ENCODE data around the gene CERS6.

Gene CERS6

DNA sequence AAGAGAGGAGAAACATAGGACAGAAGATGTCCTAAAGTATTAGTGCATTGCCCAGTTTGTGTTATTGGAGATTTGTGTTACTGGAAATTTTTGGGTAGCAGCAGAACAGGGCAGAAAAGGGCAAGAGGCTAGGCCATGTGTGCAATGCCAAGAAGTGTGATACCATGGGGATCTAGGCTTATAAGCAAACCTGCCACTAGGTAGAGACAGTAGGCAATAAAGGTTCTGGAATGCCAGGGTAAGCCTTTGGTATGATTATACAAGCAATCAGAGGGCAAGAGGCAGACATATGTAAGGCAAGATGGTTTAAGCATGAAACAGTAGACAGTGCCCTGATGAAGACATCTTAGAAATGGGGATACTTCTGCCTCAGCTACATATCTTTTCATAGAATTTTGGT is 12.3 kb upstream of the CERS6 start:
- DNase-seq (ENCODE audit: low read depth), result no peak

DNA sequence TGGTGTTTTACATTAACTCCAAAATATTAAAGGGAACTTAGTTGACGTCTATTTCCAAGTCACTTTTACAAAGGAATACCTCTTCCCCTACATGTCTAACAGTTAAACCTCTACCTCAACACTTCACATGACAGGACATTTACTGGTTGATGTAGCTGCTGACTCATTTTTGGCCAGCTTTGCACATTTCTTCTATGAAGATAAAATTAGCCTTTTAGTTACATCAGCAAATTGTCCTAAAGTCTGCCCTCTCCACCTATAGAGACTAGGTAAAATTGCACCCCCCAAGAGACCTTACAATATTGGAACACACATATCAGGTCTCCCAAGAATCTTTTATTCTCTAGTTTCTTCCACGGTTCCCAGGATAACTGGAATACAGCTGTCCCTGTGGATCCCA is 10.1 kb upstream of the CERS6 start:
- no peak for DNase-seq (ENCODE audit: low read depth)

DNA sequence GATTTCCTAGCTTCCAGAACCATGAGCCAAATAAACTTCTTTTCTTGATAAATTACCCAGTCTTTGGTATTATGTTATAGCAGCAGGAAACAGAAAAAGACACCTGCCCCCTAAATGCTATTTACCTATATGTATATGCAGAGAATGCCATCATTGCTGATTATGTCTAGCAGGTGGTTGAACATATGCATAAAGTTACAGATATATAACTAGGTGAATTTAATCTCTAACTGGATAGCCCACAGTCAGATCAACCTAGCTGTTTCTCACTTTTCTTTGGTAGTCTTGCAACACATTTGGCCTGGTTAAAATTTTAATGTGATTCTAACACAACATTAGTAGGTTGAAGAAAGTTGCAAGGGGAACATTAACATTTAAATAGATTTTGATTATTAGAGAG is 7.1 kb upstream of the CERS6 start:
- DNase-seq (ENCODE audit: low read depth), result no peak

DNA sequence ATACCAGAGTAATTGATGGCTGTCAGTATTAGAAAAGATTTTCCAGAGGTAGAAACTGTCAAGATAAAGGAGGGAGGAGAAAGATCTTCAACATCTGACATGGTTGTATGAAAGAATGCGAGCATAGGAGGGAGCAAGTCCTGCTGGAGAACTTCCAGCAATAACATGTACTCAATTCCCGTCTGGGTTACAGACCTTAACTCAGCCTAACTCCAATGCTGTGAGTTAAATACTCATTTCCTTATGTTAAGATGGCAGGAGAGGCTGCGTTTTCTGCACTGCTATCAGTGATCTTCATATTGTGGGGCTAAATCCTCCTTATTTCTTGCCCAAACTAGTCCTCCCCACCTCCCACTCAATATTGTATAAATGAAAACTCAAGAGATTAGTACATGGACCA is 6.7 kb upstream of the CERS6 start:
- DNase-seq (ENCODE audit: low read depth), result no peak

DNA sequence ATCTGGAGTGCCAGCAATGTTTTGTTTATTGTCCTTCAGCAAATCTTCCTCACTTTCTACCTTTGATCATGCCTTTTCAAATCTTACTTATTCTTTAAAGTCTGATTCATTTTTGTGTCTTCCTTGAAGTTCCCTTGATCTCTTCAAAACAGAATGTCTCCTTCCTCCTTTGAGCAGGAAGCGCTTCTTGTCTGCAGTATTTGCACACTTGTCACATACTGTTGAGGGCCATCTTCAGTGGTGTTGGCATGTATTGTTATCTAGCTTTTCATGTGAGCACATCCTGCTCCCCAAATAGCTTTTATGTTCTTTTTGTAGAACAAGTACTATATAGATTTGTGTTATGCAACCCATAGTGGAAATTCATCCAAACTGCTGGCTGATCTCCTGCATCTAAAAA is 5.9 kb upstream of the CERS6 start:
- no peak for DNase-seq (ENCODE audit: low read depth)

DNA sequence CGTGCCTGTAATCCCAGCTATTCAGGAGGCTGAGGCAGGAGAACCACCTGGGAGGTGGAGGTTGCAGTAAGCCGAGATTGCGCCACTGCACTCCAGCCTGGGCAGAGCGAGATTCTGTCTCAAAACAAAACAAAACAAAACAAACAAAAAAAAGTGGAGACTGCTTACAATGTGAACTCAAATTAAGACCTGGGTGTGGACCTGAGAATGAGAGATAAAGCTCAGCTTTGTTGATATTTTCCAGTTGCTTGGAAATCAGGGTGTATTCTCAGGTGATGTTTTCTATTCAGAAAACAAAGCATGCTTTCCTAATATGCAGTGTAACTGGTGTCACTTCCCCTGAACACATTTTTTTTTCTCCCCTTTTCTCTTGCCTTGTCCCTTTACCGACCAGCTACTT is 5.3 kb upstream of the CERS6 start:
- no peak for DNase-seq (ENCODE audit: low read depth)

DNA sequence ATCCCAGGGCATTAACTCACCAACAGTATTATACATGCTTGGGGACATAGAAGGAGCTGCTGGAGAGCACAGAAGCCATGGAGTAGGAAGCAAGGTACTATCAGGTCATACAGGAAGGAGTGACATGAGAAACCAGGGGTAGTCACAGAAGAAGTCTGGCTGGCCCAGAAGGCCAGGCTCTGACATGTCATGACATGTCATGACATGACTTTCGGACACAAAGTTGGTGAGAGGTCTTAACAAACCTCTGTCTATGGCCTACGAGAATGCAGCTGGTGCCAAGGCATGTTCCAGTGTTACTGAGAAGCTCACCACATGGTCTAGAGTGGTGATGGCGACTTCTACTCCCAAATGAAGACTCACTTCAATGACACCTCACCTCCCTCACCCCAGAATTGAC is 3.3 kb upstream of the CERS6 start:
- no peak for DNase-seq (ENCODE audit: low read depth)

DNA sequence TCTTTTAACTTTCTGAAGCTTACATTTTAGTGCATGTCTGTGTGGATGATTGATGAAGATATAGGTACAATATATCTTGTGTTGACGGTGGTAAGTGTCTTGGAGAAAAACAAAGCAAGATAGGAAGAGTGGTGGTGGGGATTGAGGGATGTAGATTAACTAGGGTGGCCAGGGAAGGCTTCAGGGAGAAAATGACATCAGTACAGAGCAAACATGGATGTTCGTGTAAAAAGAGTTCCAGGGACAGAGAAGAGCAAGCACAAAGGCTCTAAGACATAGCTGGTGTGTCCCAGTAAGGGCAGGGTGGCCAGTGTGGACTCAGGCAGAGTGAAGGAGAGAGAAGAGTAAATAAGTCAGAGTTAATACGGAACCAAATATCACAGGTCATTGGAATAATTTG is 2.7 kb upstream of the CERS6 start:
- no peak for DNase-seq (ENCODE audit: low read depth)

DNA sequence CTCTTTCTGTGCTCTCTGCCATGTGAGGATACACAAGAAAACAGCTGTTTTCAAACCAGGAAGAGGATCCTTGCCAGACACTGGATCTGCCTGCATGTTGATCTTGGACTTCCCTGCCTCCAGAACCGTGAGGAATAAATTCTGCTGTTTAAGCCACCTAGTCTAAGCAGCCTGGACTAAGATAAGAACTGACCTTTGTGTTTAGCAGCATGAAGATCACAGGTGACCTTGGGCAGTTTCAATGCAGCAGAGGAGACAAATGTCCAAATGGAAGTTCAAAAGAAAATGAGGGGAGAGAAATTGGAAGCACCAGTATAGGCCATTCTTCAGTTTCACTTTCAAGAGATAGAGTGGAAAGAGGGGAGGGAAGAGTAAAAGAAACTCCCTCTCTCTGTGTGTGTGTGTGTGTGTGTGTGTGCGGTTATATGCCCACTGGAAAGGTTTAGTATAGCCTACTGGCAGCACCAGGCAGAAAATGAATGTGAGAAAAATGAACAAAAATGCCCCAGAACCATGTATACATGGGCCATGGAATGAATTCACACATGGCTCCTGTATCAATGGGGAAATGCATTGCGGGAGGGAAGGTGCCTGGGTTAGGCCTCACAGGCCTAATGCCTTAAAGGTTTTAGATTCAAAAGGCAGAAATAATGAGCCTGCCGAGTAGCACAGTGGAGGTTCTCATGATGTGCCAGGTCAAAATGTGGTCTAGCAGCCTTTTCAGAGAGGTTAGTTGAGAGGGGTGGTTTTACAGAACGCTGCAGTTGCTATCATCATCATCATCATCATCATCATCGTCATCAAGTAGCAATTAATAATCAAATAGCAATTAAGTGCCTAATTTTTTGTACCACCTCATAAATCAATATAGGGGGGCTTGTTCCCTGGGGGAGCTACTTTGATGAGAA is 1.1 kb upstream of the CERS6 start:
- no peak for DNase-seq (ENCODE audit: low read depth)

DNA sequence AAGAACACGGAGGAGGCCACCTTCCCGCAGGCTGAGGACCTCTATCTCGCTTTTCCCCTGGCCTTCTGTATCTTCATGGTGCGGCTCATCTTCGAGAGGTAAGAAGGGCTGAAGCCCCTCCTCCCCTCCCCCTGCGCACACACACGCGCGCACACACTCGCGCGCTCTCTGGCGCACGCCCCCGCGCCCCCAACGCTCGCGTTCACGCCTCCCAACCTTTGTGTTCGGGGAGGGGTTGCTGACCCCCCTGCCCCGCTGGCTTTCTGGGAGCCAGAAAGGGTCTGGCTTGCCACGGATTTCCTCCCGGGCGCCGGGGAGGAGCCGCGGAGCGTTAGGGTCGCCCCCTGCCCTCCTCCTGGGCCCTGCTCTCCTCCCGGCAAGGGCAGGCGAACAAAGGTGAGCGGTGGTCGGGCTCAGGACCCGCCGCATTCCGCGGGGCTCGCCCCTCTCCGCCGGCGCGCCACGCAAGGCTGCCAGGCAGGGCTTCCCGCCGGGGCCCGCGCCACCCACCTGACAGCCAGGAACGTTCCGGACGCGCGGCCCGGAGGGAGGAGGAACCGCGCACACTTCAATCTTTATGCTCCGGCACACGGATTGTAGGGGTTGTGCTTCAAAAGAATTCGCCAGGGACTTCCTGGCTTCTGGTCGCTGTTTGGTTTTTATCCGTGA is 583 bp downstream of the CERS6 start:
- DNase-seq (ENCODE audit: low read depth), result no peak

DNA sequence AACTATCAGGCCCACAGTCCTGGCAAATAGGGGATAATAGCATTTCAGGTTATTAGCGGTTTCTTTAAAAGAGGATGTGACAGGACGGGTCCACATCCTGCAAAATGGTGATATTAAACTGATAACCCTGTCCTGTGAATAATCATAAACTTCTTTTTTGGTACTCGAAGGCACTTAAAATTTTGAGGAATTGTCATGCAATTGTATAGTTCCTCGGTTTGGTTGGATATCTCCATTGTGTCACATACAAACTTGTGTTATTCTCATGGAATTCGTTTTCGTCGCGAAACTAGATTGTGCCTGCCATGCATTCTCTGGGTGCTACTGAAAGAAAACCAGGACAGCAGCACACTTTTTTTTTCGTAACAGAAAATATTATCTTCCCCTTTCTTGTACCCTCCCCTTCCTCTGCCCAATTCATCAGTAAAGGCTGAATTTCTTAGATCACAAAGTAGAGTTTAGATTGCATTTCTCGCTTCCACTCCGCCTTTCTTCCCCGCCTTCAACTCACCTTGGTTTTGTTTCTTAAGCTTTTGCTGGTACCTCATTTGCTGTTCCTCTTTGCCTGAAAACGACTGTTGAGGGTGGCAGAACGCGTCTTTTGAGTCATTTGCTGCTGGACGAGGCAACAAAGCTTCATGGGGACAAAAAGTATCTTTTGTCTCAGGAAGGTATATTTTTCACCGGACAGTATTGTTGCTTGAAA is 1.3 kb downstream of the CERS6 start:
- DNase-seq (ENCODE audit: low read depth), result no peak

DNA sequence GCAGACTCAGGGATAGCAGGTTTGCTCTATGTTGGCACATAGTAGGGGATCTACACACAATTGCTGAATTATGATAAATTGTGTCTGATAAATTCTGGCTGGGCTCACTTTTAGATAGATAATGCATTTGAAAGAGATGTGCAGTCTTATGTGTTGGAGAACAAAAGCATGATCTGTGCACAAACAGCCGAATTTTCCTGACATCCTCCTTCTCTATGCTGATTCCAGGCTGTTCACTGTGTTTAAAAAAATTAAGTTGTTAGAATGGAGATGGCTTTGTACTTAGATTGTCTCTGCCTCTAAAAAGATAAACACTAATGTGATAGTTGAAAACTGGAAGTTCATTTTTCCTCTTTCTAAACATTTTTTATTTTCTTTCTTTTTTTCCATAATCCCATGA is 2.1 kb downstream of the CERS6 start:
- DNase-seq (ENCODE audit: low read depth), result no peak

DNA sequence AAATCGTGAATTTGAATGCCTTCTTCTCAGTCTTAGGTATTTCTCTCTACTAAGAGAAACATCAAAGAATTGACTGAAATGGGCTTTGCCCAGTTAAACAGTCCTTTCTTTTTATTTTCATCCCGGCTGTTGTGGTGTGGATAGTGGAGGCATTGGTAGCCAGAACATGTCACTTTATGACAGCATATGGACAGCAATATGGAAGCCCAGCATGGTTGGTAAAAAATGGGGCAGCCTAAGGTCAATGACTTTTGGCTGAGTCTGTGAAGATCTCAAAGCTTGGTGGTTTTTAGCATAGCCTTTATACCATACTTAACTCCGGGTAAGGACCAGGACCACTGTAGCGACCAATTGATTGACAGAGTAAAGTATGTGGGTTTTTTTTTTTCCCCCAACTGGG is 3.2 kb downstream of the CERS6 start:
- no peak for DNase-seq (ENCODE audit: low read depth)

DNA sequence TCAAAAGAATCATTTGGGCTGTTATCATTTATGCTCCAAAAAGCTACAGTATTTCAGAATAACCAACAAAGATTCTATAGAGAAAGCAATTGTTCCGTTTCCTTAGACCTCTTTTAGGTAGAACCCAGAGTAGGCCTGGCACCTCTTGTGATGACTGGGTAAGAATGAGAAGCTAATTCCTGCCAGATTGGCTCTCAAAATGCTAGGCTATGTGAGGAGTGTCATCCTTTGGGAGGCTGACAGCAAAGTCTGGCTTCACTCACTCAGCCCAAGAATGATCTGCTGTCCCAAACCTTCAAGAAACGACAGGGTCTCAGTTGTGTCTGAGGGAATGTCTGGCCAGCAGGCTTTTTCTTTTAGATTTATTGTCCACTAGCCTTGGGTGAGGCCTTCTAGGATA is 4.5 kb downstream of the CERS6 start:
- no peak for DNase-seq (ENCODE audit: low read depth)

DNA sequence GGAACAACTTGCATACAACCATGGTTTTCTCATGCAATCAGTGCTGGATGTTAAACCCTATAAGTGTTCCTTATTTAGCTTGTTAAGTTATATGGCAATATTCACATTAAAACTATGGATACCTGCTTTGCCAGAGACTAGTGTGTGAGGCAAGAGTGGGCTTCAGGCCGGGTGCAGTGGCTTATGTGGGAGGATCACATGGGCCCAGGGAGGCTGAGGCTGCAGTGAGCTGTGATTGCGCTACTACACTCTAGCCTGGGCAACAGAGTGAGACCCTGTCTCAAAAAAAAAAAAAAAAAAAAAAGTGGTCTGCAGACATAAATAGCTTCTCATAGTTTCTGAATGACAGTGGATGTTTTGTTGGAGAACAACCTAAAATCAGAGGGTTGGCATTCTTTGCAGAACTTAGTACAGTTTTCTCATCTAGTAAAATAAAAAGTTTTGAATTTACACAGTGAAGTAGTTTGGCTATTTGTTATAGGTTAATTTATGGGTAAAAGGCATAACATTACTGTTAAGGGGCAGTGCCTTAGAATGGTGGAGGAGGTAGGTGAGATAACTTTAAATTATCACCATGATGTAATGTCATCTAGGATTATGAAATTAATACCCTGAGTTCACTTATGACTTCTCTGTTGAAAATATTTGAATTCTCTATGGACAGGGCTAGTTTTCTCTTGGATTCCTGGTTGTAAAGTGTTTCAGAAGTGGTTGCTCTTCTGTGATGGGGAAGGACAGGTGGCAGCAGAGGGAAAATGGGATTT is 5.3 kb downstream of the CERS6 start:
- DNase-seq (ENCODE audit: low read depth), result no peak

DNA sequence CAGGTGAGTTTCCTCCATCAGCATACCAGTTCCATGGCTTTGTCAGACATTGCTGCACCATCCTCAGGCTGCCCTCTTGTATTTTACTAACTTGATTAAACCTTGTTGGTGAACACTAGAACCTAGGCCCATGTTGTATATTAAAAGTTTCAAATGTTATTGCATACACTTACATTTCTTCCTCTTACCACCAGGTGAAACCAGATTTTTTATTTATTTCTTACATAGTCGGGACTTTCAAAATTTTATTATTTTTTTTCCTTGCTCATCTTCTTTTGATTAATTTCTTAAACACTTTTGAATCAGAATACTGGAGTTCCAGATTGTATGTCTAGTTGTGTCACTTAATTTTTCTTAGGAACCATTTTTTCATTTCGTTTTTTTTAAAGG is 5.9 kb downstream of the CERS6 start:
- DNase-seq (ENCODE audit: low read depth), result no peak

DNA sequence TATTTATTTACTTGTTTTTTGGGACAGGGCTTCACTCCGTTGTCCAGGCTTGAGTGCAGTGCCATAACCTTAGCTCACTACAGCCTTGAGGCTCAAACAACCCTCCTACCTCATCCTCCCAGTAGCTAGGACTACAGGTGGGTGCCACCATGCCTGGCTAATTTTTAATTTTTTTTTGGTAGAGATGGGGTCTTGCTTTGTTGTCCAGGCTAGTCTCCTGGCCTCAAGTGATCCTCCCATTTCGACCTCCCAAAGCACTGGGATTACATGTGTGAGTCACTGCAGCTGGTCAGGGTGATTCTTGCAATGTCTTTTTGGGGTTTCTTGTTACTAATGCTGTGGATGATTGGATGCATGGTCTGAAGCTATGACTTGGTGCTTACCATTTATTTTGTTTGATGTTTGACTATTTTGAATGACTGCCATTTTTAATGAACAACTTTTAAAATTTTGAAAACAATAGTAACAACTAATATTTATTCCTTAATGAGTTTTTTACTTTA is 6.5 kb downstream of the CERS6 start:
- DNase-seq (ENCODE audit: low read depth), result no peak

DNA sequence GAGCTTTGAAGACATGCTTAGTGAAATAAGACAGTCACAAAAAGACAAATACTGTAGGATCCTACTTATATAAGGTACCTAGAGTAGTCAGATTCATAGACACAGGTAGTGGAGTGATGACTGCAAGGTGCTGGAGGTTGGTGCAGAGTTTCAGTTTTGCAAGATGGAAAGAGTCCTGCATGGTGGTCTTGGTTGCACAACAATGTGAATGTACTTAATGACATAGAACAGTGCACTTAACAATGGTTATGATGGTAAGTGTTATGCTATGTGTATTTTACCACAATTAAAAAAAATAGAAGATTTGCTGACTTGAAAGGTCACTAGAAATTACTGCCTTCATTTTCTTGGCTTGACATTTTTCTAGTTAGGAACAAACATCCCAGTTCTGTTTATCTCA is 9.5 kb downstream of the CERS6 start:
- no peak for DNase-seq (ENCODE audit: low read depth)

DNA sequence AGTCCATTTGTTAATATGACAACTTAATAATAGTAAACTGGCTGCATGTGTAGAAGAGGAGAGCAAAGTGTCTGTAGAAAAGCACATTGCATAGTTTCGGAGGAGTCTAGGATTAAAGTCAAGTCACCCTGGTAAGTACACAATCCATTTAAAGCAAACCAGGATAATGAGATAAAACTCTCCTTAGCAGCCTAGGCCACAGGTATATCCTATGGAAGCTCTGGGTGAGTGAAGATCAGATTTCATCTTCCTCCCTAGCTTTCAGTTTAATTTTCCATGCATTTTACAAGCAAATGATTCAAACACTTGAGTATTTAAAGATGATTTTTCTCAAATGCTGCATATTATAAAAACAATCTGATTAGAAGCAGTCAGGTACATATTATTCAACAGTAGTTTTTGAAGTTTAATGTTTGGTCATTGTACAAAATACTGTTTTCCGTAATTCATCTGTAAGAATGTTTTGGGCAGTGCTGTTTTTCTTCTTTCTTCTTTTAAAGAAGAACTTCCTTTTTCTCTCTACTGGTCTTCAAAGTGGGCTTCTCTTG is 10.2 kb downstream of the CERS6 start:
- DNase-seq (ENCODE audit: low read depth), result no peak

DNA sequence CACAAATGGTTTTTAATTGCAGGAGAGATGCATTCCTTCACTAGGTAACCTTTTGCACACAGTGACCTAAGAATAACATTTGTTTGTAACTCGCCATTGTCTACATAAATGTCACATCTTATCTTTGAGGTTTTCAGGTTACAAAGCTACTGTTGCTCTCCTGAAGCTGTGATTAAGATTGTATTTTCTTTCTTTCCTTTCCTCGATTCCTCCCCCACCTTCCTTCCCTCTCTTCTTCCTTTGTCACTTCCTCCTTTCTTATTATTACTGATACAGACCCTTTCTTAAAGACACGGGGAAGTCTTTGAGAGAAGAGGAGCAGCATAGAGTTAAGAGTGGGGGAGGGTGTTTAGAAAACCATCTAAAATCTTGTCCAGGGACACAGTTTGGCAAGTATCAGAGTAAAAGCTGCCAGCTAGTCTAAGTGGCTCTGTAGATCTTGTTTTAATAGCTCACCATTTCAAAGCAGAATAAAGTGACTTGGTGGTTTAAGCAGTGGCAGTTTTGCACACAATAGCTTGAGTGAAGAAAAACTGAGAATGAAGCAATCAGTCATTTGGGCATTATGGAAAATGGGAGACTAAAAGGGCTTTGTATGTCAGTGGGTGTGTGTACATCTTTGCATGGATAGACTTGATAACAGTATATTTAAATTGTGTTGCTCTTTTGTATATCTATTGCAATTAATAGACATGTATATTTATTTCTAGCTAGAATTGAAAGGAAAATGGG is 10.9 kb downstream of the CERS6 start:
- DNase-seq (ENCODE audit: low read depth), result no peak

DNA sequence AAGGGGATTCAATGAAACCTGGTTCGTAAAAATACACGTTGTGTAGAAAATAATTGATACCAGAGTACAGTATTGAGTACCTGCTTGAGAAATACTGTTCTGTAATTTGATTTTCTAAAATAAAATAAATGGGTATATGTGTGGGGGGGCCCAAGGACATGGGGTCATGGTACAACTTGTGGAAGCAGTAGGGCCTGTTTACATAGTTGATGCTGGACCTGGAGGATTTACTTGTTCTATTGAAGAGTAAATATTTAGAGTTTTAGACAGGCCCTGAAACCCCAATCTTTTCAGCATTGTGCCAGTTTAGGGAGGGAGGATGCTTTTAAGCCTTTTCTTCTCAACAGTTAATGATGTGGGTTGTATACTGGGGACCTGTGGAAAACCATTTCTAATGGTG is 11.7 kb downstream of the CERS6 start:
- no peak for DNase-seq (ENCODE audit: low read depth)

Measured in T-helper 22 cell (primary cell).